SK-N-MC (cell line): Measurements from ENCODE around the gene PACSIN3.

Experiments used
- EZH2 ChIP-seq: fragments of 200-600 bp; sonication (generic); IDR thresholded peaks from one replicate; pipeline ENCODE4 v1.6.1; 2017; ENCODE audit warnings: antibody characterized with exemption
- FOXP2 ChIP-seq: optimal IDR thresholded peaks from 2 replicates; pipeline ENCODE3; 2011; ENCODE audit warnings: mild to moderate bottlenecking, moderate library complexity; ENCODE audit not compliant: insufficient read depth; ENCODE audit errors: extremely low read length, control extremely low read depth
- POLR2AphosphoS5 ChIP-seq: IDR thresholded peaks from 2 replicates; pipeline ENCODE4 v1.6.1; 2012; ENCODE audit warnings: mild to moderate bottlenecking, low read depth, low read length, borderline replicate concordance

DNA sequence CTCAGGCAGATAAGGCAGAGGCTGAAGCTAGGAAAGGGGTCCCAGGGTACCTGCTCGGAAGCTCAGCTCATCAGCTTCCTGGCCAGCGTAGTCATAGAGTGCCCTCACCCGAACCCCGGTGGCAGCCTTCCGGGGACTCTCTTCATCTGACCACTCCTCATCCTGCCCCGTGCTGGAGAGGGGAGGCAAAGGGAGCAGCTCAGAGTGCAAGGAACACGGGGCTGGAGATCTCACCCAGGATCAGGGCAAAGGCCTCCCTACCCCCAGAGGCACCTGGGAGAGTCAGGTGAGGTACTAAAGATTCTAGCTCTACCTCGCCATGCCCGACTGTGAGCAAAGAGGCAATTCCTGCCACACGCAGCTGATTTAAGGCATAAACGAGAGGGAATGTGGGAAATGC lies 7.9 kb downstream of the PACSIN3 start:
- TF ChIP-seq POLR2AphosphoS5 (no peak), EZH2 (no peak), FOXP2 (no peak)
